Measurements from ENCODE around the gene JAZF1.
"Not testable (repeated sequence)": the region's sequence is repeated elsewhere in the genome, so short reads cannot be mapped to it uniquely, and the experiment has no call there.

Gene JAZF1

DNA sequence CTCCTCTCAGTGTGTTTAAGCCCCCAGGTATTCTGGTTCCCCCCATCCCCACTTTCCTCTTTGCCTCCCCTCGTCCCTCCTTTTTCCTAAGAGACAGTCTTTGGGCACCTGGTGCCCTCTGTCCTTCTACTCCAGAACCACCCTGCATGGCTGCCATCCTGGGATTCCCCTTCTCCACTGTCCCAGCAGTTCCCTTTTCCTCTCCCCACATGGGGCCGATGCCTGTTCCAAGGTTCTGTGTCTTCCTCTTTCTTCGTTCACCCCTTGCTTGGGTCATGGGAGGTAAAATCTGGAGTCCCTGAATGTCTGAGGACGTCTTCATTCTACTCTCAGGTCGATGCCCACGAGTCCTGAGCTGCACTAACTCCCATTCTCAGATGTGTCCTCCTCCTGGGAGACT is 319.8 kb downstream of the JAZF1 start:
- TF ChIP-seq CTCF (IDR thresholded peaks at IDR 0.05): no peak
- H3K9ac ChIP-seq: no peak overlapping the region
- no peaks in the 10 kb centered on the region for H3K9me3 ChIP-seq (ENCODE audit: control insufficient read depth, low read length)
- H3K4me3 ChIP-seq (ENCODE audit: low read depth, low read length): no peak overlapping the region
- no peaks in the 10 kb centered on the region for H3K36me3 ChIP-seq (ENCODE audit: control insufficient read depth, insufficient read depth, low read length)
- H2AFZ ChIP-seq: no peak overlapping the region
- no peaks in the 10 kb centered on the region for H3K4me1 ChIP-seq
- no peak overlapping the region for H3K27ac ChIP-seq
- H3K4me2 ChIP-seq (ENCODE audit: low read length): no peak overlapping the region
- H3K27me3 ChIP-seq (ENCODE audit: control insufficient read depth, insufficient read depth, low read length): no peaks in the 10 kb centered on the region
- H3K79me2 ChIP-seq: no peaks in the 10 kb centered on the region

DNA sequence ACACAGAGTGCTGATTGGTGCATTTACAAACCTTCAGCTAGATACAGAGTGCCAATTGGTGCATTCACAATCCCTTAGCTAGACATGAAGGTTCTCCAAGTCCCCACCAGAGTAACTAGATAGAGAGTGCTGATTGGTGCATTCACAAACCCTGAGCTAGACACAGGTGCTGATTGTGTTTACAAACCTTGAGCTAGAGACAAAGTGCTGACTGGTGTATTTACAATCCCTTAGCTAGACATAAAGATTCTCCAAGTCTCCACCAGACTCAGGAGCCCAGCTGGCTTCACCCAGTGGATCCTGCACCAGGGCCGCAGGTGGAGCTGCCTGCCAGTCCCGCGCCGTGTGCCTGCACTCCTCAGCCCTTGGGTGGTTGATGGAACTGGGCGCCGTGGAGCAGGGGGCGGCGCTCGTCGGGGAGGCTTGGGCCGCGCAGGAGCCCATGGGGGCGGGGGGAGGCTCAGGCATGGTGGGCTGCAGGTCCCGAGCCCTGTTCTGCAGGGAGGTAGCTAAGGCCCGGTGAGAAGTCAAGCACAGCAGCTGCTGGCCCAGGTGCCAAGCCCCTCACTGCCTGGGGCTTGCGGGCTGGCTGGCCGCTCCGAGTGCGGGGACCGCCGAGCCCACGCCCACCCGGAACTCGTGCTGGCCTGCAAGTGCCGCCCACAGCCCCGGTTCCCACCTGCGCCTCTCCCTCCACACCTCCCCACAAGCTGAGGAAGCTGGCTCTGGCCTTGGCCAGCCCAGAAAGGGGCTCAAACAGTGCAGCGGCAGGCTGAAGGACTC is 323.7 kb downstream of the JAZF1 start:
- not testable (repeated sequence) for H3K4me2 ChIP-seq (ENCODE audit: low read length); H3K9ac ChIP-seq; H3K36me3 ChIP-seq (ENCODE audit: control insufficient read depth, insufficient read depth, low read length); H3K4me3 ChIP-seq (ENCODE audit: low read depth, low read length); H3K4me1 ChIP-seq; H2AFZ ChIP-seq; H3K27ac ChIP-seq; H3K9me3 ChIP-seq (ENCODE audit: control insufficient read depth, low read length); H3K27me3 ChIP-seq (ENCODE audit: control insufficient read depth, insufficient read depth, low read length); H3K79me2 ChIP-seq

- Histone ChIP-seq H3K79me2 (no peaks in the 10 kb centered on the region), H3K9me3 (ENCODE audit: control insufficient read depth, low read length) (no peaks in the 10 kb centered on the region), H3K4me3 (ENCODE audit: low read depth, low read length) (no peak overlapping the region), H3K27me3 (ENCODE audit: control insufficient read depth, insufficient read depth, low read length) (no peaks in the 10 kb centered on the region), H3K27ac (no peak overlapping the region), H2AFZ (no peak overlapping the region), H3K4me2 (ENCODE audit: low read length) (no peak overlapping the region), H3K4me1 (no peaks in the 10 kb centered on the region), H3K9ac (no peak overlapping the region), H3K36me3 (ENCODE audit: control insufficient read depth, insufficient read depth, low read length) (no peaks in the 10 kb centered on the region)
- TF ChIP-seq CTCF (IDR thresholded peaks at IDR 0.05): no peak
These were observed 330.1 kb downstream of the JAZF1 start for GRCh38 chr7:27850531-27850930.

DNA sequence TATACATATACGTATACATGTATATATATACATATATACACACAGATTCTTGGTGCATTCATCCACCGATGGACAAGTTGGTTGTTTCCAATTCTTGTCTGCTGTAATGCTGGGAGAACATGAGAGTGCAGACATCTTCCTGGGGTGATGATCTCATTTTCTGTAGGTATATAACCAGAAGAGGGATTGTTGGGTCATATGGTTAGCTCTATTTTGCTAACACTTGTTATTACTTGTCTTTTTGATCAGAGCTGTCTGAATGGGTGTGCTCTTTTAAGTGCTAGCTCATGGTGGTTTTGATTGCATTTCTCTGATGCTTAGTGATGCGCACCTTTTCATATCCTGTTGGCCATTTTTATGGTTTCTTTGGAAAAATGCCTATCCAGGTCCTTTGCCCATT is 334.2 kb downstream of the JAZF1 start:
- no peak for TF ChIP-seq CTCF (IDR thresholded peaks at IDR 0.05)
- H3K9me3 ChIP-seq (ENCODE audit: control insufficient read depth, low read length): no peaks in the 10 kb centered on the region
- H3K9ac ChIP-seq: no peak overlapping the region
- no peaks in the 10 kb centered on the region for H3K79me2 ChIP-seq
- H2AFZ ChIP-seq: no peak overlapping the region
- no peaks in the 10 kb centered on the region for H3K27me3 ChIP-seq (ENCODE audit: control insufficient read depth, insufficient read depth, low read length)
- H3K4me1 ChIP-seq: no peaks in the 10 kb centered on the region
- H3K4me2 ChIP-seq (ENCODE audit: low read length): no peak overlapping the region
- no peak overlapping the region for H3K27ac ChIP-seq
- no peak overlapping the region for H3K4me3 ChIP-seq (ENCODE audit: low read depth, low read length)
- H3K36me3 ChIP-seq (ENCODE audit: control insufficient read depth, insufficient read depth, low read length): no peaks in the 10 kb centered on the region

DNA sequence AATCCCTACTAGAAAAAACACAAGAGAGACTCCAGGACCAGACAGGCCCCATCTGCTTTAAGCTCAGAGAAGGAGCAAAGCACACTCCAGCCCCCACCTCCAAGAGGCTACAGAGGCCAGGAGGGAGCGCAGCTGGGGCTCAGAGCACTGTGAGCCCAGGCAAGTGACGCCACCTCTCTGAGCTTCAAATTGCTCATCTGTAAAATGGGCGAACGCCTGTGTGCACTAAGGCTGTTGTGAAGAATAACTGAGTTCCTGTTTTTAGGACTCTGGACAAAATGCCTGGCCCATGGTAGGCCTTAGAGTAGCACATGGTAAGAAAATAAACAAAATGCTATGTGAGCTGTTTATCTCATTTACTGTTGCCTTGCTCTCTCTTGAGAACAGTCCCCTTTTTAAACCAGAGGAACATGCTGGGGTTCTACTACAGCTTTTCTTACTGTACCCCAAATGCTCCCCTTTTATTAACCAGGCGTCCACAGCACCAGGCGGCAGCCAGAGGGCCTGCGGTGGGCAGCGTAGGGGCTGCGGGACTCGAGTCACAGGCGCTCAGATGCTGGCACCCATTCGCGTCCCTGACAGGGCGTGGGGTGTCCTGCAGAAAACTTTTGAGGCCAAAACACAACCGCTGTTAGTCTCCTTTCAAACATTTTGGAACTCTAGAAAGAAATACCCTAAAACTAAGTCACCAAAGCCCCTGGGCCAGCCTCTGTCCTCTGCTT is 336.9 kb downstream of the JAZF1 start:
- no peak for TF ChIP-seq CTCF (IDR thresholded peaks at IDR 0.05)
- no peaks in the 10 kb centered on the region for H3K9me3 ChIP-seq (ENCODE audit: control insufficient read depth, low read length)
- H3K27me3 ChIP-seq (ENCODE audit: control insufficient read depth, insufficient read depth, low read length): no peaks in the 10 kb centered on the region

More for the DNA sequence above, 336.9 kb downstream of the JAZF1 start:
- H3K4me1 ChIP-seq: no peaks in the 10 kb centered on the region
- H3K36me3 ChIP-seq (ENCODE audit: control insufficient read depth, insufficient read depth, low read length): no peaks in the 10 kb centered on the region
- no peak overlapping the region for H3K4me3 ChIP-seq (ENCODE audit: low read depth, low read length)
- no peak overlapping the region for H3K4me2 ChIP-seq (ENCODE audit: low read length)
- no peak overlapping the region for H2AFZ ChIP-seq
- H3K79me2 ChIP-seq: no peaks in the 10 kb centered on the region
- no peak overlapping the region for H3K27ac ChIP-seq
- H3K9ac ChIP-seq: no peak overlapping the region

Data from parathyroid adenoma (tissue), 2 donors.